GM12878 (cell line): ENCODE data around the gene RERE.

Experiments
- CTCF ChIP-seq, 3 experiments: IDR thresholded peaks in 2 of 3; conservative IDR thresholded peaks in 1 of 3; 2 replicates each; pipeline ENCODE4 v1.5.1; 2011; ENCODE audit warnings: low read depth in 3 of 3, low read length in 3 of 3, mild to moderate bottlenecking in 3 of 3, control low read depth in 2 of 3, moderate library complexity in 2 of 3, inconsistent platforms in 1 of 3, mixed read lengths in 1 of 3; ENCODE audit not compliant: control insufficient read depth in 2 of 3, insufficient read depth in 1 of 3; ENCODE audit errors: extremely low read depth in 1 of 3
- NFIC ChIP-seq: IDR thresholded peaks from 2 replicates; pipeline ENCODE4 v1.6.1; 2012; ENCODE audit warnings: low read depth, mild to moderate bottlenecking, inconsistent platforms, low read length, moderate library complexity

GRCh38 chr1:8370905-8371315 is 446.5 kb downstream of the RERE start:
- TF ChIP-seq NFIC = no peak
- no peak for TF ChIP-seq CTCF (IDR thresholded peaks at IDR 0.05 in 2 of 3, conservative IDR thresholded peaks at IDR 0.05 in 1 of 3; ENCODE audit: control insufficient read depth in 2 of 3, extremely low read depth in 1 of 3, insufficient read depth in 1 of 3, low read depth in 3 of 3, low read length in 3 of 3)
